ENCODE results near the gene NOC2L. TPM values are rescaled to one million over a fixed set of nuclear protein-coding genes. Genes with fewer than 3 reads are reported as not detected.
A peak's percentile ranks its signal among the peaks of the same experiment; 100 is the strongest.

The NOC2L gene
- total RNA-seq, 1 donor from 2014 or later: 106 TPM

- TF ChIP-seq CTCF (conservative IDR thresholded peaks at IDR 0.05): no peak
- no peak overlapping the region for H3K27ac Mint-ChIP-seq (ENCODE audit: unreplicated experiment)
- DNase-seq (ENCODE audit: low read depth, low spot score): no peak
- H3K4me3 Mint-ChIP-seq: no peak overlapping the region
- H3K27me3 Mint-ChIP-seq (ENCODE audit: low read depth): peaks cover 58% of the 10 kb centered on the region
- H3K9me3 Mint-ChIP-seq: no peaks in the 10 kb centered on the region
- peaks cover 3% of the 10 kb centered on the region for H3K36me3 Mint-ChIP-seq (ENCODE audit: low read depth)
- no peaks in the 10 kb centered on the region for H3K4me1 Mint-ChIP-seq
Observed at GRCh38 chr1:985126-985525, 26.1 kb upstream of the NOC2L start.

GRCh38 chr1:984476-984814 lies 25.4 kb upstream of the NOC2L start:
- H3K4me3 Mint-ChIP-seq: no peak overlapping the region

DNA sequence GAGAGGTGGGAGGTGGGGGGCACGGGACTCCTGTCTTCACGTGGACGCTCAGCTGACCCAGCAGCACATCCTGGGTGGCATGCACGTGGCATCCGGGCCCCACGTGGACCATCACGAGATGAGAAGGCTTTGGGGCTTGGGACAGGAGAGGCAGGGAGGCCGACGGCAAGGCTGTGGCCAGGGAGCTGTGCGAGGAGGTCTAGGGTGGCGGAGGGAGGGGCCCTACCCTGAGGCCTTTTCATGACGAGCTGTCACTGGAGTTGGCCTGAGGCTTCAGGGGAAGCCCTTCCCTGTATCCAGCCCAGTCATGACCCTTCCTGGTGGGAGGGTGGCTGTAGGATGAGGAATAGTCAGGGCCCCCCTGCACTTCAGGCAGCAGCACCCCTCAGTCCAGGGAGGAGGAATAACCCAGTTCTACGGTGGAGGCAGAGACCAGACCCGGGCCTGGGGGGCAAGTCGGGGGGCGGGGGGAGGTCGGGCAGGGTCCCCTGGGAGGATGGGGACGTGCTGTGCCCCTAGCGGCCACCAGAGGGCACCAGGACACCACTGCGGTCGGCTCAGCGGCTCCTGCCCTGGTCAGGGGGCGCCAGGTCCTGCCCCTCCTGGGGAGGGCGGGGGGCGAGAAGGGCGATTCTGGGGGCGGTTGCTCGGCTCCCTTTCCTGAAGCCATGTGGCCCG lies 24.9 kb upstream of the NOC2L start:
- Mint-ChIP-seq H3K27me3 (ENCODE audit: low read depth) (peaks cover 48% of the 10 kb centered on the region), H3K4me3 (no peak overlapping the region), H3K36me3 (ENCODE audit: low read depth) (peaks cover 3% of the 10 kb centered on the region), H3K4me1 (no peaks in the 10 kb centered on the region), H3K27ac (ENCODE audit: unreplicated experiment) (no peak overlapping the region), H3K9me3 (no peaks in the 10 kb centered on the region)
- peak; percentile 70 for DNase-seq (ENCODE audit: low read depth, low spot score)
- TF ChIP-seq CTCF (conservative IDR thresholded peaks at IDR 0.05): peak; percentile 96

More at GRCh38 chr1:984476-984814, 25.4 kb upstream of the NOC2L start:
- Mint-ChIP-seq H3K9me3 (no peaks in the 10 kb centered on the region), H3K4me1 (no peaks in the 10 kb centered on the region), H3K27me3 (ENCODE audit: low read depth) (peaks cover 53% of the 10 kb centered on the region), H3K36me3 (ENCODE audit: low read depth) (peaks cover 3% of the 10 kb centered on the region), H3K27ac (ENCODE audit: unreplicated experiment) (no peak overlapping the region)
- peak; percentile 45 for TF ChIP-seq CTCF (conservative IDR thresholded peaks at IDR 0.05)
- DNase-seq (ENCODE audit: low read depth, low spot score): no peak

- Mint-ChIP-seq H3K36me3 (ENCODE audit: low read depth) (peaks cover 3% of the 10 kb centered on the region), H3K27me3 (ENCODE audit: low read depth) (peaks cover 41% of the 10 kb centered on the region), H3K4me1 (peaks cover 3% of the 10 kb centered on the region), H3K4me3 (no peak overlapping the region), H3K27ac (ENCODE audit: unreplicated experiment) (no peak overlapping the region), H3K9me3 (peaks cover 3% of the 10 kb centered on the region)
- no peak for TF ChIP-seq CTCF (conservative IDR thresholded peaks at IDR 0.05)
- DNase-seq (ENCODE audit: low read depth, low spot score): no peak
Observed at GRCh38 chr1:982765-983436, 23.8 kb upstream of the NOC2L start.

DNA sequence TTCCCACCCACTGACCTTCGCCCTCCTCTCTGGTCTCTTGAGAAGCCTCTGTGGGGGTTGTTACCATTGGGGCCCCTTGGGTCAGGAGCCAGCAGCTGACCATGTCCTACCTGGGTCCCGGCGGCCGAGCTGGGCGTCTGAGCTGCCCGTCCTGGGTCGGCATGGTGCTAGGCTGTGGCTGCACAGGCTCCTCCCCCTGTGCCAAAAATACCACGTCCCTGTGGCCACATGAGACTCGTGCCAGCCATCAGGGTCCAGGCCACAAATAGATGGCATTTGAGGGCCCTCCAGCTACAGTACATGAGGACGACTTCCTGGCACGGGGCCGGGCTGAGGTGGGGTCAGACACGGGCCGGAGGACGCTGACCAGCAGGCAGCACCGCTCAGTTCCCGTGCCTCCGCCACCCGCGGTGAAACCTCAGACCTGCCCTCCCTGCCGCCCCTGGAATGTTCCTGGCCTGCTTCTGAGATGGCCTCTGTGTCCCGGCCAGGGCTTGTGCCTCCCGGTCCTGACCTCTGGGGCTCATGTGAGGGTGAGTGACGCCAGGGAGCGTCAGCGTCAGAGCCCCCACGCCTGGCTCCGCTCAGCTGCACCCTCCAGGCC lies 23.0 kb upstream of the NOC2L start, which contains the start of gene PERM1:
Gene PERM1 (minus strand): TSS at position 139 of the 604 bp plus-strand sequence. CDS start 1,064 bp downstream, outside the sequence.
- Mint-ChIP-seq H3K27me3 (ENCODE audit: low read depth) (peaks cover 36% of the 10 kb centered on the region), H3K4me1 (peaks cover 3% of the 10 kb centered on the region), H3K4me3 (no peak within 1 kb of the TSS), H3K9me3 (peaks cover 3% of the 10 kb centered on the region), H3K36me3 (ENCODE audit: low read depth) (peaks cover 3% of the 10 kb centered on the region), H3K27ac (ENCODE audit: unreplicated experiment) (no peak within 1 kb of the TSS)
- TF ChIP-seq CTCF (conservative IDR thresholded peaks at IDR 0.05): no peak
- DNase-seq (ENCODE audit: low read depth, low spot score): no peak

Measured in neural crest cell (in vitro differentiated cells).